Measurements from ENCODE around the gene TPPP.
A peak's percentile ranks its signal among the peaks of the same experiment; 100 is the strongest.
"Not testable (repeated sequence)": the region's sequence is repeated elsewhere in the genome, so short reads cannot be mapped to it uniquely, and the experiment has no call there.

TPPP gene

GRCh38 chr5:695475-695874 lies 2.3 kb upstream of the TPPP start:
- FAIRE-seq; DNase-seq (ENCODE audit: insufficient read length, low spot score): not testable (repeated sequence)

- not testable (repeated sequence) for DNase-seq (ENCODE audit: insufficient read length, low spot score); FAIRE-seq
Measured at GRCh38 chr5:694042-694431, 885 bp upstream of the TPPP start.

- not testable (repeated sequence) for DNase-seq (ENCODE audit: insufficient read length, low spot score); FAIRE-seq
Measured at GRCh38 chr5:692529-693041, 567 bp downstream of the TPPP start.

GRCh38 chr5:691817-692528 lies 1.2 kb downstream of the TPPP start:
- no peak for FAIRE-seq
- DNase-seq (ENCODE audit: insufficient read length, low spot score): no peak

- peak; percentile 92 for FAIRE-seq
- DNase-seq (ENCODE audit: insufficient read length, low spot score): not testable (repeated sequence)
Measured at GRCh38 chr5:691049-691448, 2.1 kb downstream of the TPPP start.

GRCh38 chr5:690293-690692 lies 2.9 kb downstream of the TPPP start:
- not testable (repeated sequence) for DNase-seq (ENCODE audit: insufficient read length, low spot score); FAIRE-seq

- not testable (repeated sequence) for FAIRE-seq; DNase-seq (ENCODE audit: insufficient read length, low spot score)
Measured at GRCh38 chr5:688348-689010, 4.7 kb downstream of the TPPP start.

- FAIRE-seq; DNase-seq (ENCODE audit: insufficient read length, low spot score): not testable (repeated sequence)
Measured at GRCh38 chr5:686936-687335, 6.2 kb downstream of the TPPP start.

GRCh38 chr5:686172-686523 lies 7.0 kb downstream of the TPPP start:
- not testable (repeated sequence) for DNase-seq (ENCODE audit: insufficient read length, low spot score); FAIRE-seq

GRCh38 chr5:685262-686171 lies 7.6 kb downstream of the TPPP start:
- DNase-seq (ENCODE audit: insufficient read length, low spot score): no peak
- peak; percentile 46 for FAIRE-seq

- FAIRE-seq (peak; percentile 51), DNase-seq (ENCODE audit: insufficient read length, low spot score) (no peak)
Measured at GRCh38 chr5:684751-685216, 8.4 kb downstream of the TPPP start.

- FAIRE-seq (no peak), DNase-seq (ENCODE audit: insufficient read length, low spot score) (no peak)
Measured at GRCh38 chr5:683551-684481, 9.3 kb downstream of the TPPP start.

- FAIRE-seq: peak; percentile 63
- not testable (repeated sequence) for DNase-seq (ENCODE audit: insufficient read length, low spot score)
Measured at GRCh38 chr5:682651-683358, 10.3 kb downstream of the TPPP start.

- not testable (repeated sequence) for FAIRE-seq; DNase-seq (ENCODE audit: insufficient read length, low spot score)
Measured at GRCh38 chr5:682216-682615, 10.9 kb downstream of the TPPP start.

- not testable (repeated sequence) for DNase-seq (ENCODE audit: insufficient read length, low spot score)
- peak; percentile 80 for FAIRE-seq
Measured at GRCh38 chr5:681317-682191, 11.6 kb downstream of the TPPP start.

- FAIRE-seq: peak; percentile 89
- DNase-seq (ENCODE audit: insufficient read length, low spot score): not testable (repeated sequence)
Measured at GRCh38 chr5:680836-681235, 12.3 kb downstream of the TPPP start.

- peak; percentile 97 for FAIRE-seq
- DNase-seq (ENCODE audit: insufficient read length, low spot score): not testable (repeated sequence)
Measured at GRCh38 chr5:680118-680795, 12.9 kb downstream of the TPPP start.
